HG02884 (cell line): ENCODE data around the gene MICU2.
"Not testable (repeated sequence)": the region's sequence is repeated elsewhere in the genome, so short reads cannot be mapped to it uniquely, and the experiment has no call there.

Source experiments
- ATAC-seq: cut with Tn5 transposase; IDR thresholded peaks from one replicate; pipeline ENCODE4 v1.9.1; 2021; ENCODE audit warnings: mild to moderate bottlenecking, moderate library complexity; ENCODE audit not compliant: unreplicated experiment

The MICU2 gene

DNA sequence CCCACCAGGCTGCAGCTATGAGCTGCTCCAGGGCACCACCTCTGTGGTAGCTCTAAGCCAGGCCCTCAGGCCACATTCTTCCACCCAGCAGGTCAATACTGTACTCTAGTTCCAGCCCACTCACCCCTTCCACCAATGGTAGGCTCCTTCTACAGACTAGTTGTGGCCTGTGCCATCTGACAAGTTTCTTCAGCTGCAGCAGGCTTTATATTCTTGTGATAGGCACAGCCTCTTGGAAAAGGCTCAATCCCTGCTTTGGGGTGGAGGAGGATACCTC is 8.5 kb downstream of the MICU2 start:
- peak; percentile 62 for ATAC-seq

DNA sequence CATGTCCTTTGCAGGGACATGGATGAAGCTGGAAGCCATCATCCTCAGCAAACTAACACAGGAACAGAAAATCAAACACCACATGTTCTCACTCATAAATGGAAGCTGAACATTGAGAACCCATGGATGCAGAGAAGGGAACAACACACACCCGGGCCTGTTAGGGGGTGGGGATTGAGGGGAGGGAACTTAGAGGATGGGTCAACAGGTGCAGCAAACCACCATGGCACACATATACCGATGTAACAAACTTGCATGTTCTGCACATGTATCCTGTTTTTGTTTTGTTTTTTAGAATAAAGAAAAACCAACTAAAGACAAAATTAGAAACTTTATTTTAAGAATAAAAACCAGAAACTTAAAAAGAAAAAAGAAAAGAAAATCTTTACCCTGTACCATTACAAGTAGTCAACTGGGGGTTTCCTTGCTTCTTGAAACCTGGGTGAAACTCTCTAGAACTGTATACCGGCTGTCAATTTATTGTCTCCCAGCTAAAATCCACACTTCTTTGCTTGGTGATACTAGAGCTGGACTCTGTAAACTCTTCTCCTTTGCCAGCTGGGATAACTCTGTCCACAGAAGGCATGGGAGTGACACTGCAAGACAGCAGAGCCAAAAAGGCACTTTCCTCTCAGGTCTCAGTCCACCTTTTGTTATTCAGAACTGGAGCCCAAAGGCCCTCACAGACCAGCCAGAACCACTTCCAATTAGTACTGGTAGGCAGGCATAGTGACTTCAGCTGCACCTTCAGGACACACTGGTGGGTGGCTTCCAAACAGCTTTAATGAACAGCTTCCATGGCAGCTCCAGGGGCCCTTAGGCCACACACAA is 9.0 kb downstream of the MICU2 start:
- peak; percentile 54 for ATAC-seq

DNA sequence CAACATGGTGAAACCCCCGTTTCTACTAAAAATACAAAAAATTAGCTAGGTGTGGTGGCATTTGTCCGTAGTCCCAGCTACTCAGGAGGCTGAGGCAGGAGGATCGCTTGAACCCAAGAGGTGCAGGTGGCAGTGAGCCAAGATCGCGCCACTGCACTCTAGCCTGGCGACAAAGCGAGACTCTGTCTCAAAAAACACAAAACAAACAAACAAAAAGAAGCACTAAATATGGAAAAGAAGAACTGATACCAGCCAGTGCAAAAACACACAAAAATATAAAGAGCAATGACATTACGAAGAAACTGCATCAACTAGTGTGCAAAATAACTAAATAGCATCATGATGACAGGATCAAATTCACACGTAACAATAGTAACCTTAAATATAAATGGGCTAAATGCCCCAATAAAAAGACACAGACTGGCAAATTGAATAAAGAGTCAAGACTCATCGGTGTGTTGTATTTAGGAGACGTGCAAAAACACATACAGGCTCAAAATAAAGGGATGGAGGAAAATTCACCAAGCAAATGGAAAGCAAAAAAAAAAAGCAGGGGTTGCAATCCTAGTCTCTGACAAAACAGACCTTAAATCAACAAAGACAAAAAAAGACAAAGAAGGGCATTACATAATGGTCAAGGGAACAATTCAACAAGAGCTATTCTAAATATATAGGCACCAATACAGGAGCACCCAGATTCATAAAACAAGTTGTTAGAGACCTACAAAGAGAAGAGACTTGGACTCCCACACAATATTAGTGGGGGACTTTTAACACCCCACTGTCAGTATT is 13.1 kb downstream of the MICU2 start:
- ATAC-seq = not testable (repeated sequence)

DNA sequence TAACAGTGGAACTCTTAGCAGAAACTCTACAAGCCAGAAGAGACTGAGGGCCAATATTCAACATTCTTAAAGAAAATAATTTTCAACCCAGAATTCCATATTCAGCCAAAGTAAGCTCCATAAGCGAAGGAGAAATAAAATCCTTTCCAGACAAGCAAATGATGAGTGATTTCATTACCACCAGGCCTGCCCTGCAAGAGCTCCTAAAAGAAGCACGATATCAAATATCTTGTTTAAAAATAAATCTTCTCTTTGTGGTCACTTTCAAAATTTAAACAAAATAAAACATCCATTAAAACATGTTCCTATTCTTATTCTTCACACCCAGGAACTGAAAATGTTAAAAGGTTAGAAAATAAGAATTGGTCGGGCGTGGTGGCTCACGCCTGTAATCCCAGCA is 13.7 kb downstream of the MICU2 start:
- ATAC-seq = no peak

DNA sequence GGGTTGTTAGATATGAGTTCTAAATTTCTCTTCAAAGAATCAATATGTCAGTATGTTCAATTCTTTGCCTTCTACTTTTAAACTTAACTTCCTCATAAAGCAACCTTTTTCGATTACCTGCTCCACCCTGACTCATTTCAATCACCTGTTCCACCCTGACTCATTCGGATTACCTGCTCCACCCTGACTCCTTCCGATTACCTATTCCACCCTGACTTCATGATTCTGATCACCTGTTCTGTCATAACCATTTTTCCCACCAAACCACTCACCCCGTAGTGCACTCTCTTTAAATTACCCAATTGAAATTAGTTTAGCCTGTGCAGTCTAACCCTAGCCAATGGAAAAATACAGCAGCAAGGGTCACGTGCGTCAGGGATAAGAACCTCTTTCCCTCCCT is 14.5 kb downstream of the MICU2 start:
- not testable (repeated sequence) for ATAC-seq

DNA sequence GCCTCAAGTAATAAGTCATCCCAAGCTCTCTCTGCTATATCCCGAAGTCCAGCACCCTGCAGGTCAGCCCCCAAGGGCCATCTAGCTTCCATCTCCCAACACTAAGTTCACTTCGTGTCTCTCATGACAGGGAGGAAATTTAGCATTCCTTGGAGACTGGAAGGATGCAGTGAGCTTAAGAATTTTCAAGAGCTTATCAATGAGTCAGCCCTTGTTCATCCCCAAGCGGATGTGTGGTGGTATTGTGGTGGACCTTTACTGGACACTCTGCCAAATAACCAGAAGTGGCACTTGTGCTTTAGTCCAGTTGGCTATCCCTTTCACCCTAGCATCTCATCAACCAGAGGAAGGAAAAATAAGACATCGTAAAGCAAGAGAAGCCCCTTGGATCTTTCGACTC is 15.6 kb downstream of the MICU2 start:
- ATAC-seq = not testable (repeated sequence)

DNA sequence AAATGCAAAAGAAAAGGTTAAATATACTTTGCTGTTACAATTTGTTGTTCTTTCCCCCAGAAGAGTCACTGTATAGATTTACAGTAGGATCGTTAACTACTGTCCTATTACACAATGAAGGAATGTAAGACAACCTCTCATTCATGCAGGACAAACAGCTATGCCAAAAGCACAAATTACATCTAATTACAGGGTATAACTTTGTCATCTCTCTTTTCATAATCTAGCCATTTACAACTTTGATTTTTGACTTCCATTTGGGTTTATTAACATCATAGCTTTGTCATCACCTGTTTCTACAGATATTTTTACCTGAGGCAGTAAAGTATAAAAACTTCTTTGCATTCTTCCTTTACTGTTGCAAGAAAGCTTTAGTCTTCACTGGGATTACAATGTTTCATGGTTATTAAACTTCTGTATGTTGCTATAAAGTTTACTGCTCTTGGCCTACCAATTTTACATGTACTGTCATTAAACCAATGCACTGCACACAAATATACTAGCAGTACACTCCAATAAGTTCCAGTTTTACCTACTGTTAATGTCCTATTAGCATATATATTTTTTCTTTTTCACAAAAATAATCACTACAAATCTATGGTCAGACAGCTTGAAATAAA is 18.9 kb downstream of the MICU2 start:
- no peak for ATAC-seq

DNA sequence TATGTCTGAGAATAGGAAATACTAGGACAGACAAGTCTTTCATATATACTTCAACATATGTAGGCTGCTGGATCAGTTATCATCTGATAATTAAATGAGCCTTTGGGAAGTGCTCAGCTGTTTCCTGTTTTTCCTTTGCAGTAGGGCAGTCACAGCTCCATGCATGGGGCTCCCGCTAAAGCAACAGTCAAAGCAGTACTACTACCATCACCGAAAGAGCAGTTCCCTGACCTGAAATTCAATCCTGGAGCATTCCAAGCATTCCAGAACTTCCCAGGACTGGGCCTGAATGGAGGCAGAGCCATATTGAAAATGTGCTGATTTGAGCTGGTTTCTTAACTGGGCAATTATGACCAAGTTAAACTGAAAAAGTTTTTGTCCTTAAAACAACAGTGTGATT is 20.5 kb downstream of the MICU2 start:
- ATAC-seq = no peak

DNA sequence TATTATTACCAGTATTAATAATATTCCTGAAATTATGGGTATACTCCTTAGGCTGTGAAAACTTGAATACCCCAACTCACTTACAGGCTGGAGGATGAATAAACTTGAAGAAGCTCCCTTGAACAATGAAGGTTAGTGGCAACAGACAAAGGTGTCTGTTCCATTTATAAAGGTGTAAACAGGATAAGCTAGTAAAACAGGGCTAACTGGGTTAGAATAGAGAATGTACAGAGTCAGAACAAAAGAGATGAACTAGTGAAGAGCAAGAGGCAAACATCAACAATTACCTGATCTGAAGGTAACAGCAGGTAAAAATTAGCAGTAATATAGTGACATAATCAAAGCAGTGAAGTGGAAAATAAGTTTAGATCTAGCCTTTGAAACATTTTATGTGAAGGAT is 23.2 kb downstream of the MICU2 start:
- no peak for ATAC-seq

DNA sequence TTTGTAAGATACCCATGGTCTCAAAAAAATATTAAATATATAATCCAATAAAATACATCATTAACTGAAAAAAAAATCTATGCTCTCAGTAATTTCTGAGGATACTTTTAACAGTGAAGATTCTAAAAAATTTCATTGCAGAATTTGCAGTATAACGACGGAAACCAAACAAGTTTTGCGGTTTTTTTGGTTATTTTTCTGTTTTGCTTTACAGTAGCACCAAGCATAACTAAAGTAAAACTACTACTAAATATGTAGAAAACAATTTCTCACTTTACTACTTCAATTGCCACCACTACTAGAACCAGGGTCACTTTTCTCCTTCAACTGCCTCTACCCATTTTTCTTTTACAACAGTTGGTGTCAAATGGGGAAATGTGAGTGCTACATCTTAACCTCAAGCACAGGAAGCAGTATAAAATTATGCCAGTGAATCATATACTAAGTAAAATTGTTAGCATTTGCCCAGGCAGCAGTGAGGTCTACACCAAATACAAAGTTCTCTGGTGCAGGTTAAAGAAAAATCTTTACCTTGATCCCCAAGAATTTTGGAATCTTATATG is 24.1 kb downstream of the MICU2 start:
- peak; percentile 82 for ATAC-seq

DNA sequence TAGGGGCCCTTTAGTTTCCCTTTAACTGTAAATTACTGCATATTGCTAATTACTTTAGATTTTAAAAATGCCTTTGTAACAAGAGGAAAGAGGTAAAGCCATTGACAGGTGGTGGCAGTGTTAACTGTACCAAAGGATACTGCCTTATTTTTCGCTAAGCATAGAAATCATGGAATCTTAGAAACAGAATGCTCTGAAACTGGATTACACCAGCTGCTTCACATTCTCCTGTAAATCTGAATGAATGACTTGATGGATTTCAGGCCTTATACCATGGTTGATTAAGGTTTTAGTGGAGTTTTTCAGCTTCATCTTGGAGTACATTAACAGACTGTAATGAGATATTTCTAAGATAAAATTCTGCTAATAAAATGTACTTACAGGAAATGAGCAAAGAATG is 25.2 kb downstream of the MICU2 start:
- no peak for ATAC-seq

DNA sequence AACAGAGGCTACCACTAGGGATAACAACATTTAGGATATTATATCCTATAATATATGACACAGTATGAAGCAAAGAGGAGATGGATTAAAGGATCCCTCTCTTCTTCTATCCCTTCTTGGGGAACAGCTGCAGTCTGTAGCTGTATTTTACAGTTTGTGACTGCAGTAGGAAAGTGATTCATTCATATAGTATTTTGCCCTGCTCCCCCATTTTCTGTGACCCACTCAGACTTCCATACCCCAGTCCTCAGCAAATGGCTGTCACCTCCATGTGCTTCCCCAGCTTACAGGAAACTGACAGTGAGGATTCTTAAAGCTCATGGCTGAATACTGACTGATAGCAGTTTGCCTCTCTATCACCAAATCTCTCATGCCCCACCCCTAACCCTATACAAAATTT is 27.5 kb downstream of the MICU2 start:
- no peak for ATAC-seq

DNA sequence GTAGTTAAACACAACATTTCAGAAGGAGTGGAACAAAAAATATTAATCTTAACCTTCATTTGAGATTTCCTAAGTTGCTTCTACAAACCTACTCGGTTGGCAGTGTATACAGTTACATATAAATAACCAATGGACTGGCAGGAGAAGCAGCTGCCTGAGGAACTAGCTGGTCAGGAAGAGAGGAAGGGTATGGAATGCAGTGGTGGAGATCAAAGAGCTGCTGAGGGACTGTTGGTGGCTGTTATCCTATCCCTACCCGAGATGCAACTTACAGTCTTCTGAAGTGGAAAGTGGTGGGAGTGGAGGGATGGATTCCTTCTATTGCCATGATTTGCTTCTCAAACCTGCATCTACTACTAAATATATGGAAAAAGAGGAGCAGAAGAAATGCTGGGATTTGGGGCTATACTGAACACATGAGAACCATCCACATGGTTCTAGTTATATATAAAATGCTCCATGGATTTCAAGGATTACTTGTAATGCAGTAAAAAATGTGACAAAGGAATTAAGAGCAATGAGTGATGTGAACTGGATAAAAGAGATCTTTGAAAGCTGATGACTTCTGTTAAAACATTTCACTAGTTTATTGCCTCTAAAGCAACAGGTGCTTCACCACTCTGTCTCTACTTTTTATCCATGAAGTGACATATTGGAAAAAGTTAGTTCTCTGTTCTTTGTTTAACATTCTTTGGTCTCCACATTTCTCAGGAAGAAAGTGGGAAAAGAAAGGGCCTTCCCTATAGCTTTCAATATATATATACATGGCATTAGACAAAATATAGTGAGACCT is 29.9 kb downstream of the MICU2 start:
- no peak for ATAC-seq

DNA sequence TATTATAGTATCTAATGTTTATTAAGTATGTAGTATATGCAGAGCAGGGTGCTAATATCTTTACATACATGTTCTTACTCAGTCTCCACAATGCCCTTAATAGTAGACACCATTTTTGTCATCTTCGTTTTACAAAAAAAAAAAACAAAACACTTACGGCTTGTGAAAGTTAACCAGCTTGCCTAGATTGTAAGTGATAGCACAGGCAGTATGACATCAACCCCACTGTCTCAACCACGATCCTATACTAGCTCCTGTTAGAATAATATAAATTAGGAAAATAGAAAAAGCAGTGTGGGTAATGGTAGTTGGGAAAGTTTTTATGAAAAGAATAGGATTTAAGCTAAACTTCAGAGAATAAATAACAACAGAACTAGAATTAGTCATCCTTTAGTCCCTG is 34.3 kb downstream of the MICU2 start:
- ATAC-seq = no peak

DNA sequence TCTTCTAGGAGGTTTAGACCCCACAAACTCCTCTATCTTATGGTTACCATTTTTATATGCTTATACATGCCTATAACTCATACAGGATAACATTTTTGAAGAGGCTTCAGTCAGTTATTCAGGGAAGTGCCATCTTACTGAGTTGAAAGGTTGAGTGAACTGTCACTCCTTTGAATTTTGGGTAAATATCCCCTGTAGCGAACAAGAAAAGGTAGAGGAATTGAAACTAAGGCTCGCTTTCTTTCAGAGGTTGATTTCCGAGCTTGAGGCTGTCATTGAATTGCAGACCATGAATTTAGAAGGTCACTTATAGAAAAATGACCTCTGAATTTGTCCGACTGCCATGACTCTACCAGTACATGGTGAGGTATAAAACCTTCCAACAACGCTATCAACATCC is 35.1 kb downstream of the MICU2 start:
- no peak for ATAC-seq

DNA sequence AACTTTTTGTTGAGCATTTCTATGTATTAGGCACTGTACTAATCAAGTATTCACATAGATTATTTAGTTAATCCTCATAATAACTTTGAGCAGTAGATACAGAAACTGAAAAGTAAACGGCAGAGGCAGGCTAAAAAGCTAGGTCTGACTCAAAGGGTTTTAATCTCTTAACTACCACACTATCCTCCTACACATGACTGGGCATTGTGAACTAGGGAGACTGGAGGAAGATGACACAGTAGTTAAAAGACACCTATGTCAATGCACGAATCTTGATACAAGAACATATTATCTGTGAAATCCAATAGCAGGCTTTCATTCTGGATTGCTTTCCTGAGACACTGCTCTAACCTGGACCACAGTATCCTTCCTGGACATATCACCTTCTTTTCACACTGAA is 36.3 kb downstream of the MICU2 start:
- ATAC-seq = peak; percentile 68

DNA sequence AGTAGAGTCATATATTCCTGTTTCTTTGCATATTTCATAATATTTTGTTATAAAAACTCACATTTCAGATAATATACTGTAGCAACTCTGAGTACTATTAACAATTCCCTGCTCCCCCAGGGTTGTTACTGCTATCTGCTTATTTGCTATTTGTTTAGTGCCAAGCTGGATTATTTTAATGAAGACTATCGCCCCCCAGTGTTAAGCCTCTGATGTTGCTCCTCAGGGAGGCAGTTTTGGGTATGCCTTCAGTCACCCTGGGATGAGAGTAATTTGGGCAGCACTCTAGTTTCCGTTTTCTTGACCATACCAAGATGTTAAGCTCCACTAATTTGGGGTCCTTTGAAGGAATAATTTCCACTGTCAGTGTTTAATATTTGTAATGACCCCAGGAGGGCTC is 46.0 kb downstream of the MICU2 start:
- no peak for ATAC-seq

DNA sequence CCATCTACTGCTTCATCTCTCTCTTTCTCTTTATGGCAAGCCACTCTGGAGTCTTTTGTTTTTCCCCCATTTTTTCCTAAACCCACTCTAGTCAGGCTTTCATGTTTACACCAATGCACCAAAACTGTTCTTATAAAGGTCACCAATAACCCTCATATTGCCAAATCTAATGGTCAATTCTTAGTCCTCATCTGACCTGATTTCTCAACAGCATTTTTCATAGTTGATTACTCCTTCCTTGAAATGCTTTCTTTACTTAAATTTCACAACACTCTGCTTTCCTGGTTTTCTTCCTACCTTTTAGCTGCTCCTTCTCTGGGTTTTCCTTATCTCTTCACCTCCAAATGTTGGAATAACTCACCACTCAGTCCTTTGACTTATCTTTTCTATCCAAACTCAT is 47.9 kb downstream of the MICU2 start:
- ATAC-seq = no peak

DNA sequence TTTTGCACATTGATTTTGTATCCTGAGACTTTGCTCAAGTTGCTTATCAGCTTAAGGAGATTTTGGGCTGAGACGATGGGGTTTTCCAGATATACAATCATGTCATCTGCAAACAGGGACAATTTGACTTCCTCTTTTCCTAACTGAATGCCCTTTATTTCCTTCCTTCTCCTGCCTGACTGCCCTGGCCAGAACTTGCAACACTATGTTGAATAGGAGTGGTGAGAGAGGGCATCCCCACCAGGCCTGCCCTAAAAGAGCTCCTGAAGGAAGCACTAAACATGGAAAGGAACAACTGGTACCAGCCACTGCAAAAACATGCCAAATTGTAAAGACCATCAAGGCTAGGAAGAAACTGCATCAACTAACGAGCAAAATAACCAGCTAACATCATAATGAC is 50.7 kb downstream of the MICU2 start:
- ATAC-seq = not testable (repeated sequence)

DNA sequence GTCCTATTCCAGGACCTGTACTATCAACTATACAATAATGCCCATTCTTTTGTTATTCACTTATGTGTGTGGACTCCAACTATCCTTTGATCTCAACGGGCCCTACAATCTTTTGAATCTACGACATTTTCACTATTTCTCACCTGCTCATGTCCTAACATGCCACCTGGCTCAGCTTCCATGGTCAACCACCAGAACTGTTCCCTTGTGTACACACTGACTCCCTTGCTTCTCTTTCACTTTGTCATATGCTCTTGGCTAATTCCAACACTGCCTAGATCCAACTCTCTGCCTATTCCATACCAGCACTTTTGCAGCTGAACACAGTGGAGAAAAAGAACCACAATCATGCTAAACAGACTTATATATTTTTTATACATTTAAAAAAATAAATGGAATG is 53.1 kb downstream of the MICU2 start:
- no peak for ATAC-seq

DNA sequence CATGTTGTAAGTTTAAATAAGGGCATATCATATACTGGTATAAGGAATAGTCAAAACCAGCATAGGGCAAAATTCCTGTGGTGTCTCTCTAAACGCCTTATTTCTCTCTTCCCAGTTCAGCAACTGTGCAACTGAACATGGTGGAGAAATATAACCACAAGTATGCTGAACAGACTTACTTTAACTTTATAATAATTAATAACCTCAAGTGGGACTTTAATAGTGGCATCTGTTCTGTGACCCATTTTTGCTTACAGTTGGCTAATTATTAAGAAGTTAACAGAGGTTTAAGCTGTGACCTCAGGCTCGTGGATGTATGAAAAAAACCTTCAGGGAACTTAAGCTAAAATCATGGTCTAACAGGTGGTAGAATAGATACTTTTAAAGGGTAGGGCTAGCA is 54.3 kb downstream of the MICU2 start:
- no peak for ATAC-seq
